Stomach smooth muscle (tissue), 2 donors: ENCODE data around the gene ARHGEF4.

ENCODE experiments used
- H3K27ac ChIP-seq: one replicate; pipeline ENCODE4 v1.7.0; 2013; ENCODE audit warnings: mild to moderate bottlenecking, low read length, inconsistent platforms
- H3K27me3 ChIP-seq, 2 donors: one replicate each; pipeline ENCODE4 v1.7.0; 2013; ENCODE audit warnings: low read length in 2 of 2; ENCODE audit not compliant: insufficient read depth in 2 of 2, control insufficient read depth in 1 of 2
- H3K36me3 ChIP-seq, 2 donors: one replicate each; pipeline ENCODE4 v1.7.0; 2013; ENCODE audit warnings: low read length in 2 of 2; ENCODE audit not compliant: control insufficient read depth in 2 of 2, insufficient read depth in 2 of 2
- H3K4me1 ChIP-seq: one replicate; pipeline ENCODE4 v1.7.0; 2013; ENCODE audit warnings: low read length; ENCODE audit not compliant: control insufficient read depth, insufficient read depth
- H3K4me3 ChIP-seq, 2 donors: one replicate each; pipeline ENCODE4 v1.7.0; 2013; ENCODE audit warnings: low read length in 2 of 2
- H3K9ac ChIP-seq, 2 donors: one replicate each; pipeline ENCODE4 v1.7.0; 2013; ENCODE audit warnings: low read length in 2 of 2, mild to moderate bottlenecking in 1 of 2
- H3K9me3 ChIP-seq, 2 donors: one replicate each; pipeline ENCODE4 v1.7.0; 2013; ENCODE audit warnings: low read length in 2 of 2; ENCODE audit not compliant: control insufficient read depth in 2 of 2
- donor health status: healthy.
- donor health status: Pancreatic carcinoma.

Gene ARHGEF4

DNA sequence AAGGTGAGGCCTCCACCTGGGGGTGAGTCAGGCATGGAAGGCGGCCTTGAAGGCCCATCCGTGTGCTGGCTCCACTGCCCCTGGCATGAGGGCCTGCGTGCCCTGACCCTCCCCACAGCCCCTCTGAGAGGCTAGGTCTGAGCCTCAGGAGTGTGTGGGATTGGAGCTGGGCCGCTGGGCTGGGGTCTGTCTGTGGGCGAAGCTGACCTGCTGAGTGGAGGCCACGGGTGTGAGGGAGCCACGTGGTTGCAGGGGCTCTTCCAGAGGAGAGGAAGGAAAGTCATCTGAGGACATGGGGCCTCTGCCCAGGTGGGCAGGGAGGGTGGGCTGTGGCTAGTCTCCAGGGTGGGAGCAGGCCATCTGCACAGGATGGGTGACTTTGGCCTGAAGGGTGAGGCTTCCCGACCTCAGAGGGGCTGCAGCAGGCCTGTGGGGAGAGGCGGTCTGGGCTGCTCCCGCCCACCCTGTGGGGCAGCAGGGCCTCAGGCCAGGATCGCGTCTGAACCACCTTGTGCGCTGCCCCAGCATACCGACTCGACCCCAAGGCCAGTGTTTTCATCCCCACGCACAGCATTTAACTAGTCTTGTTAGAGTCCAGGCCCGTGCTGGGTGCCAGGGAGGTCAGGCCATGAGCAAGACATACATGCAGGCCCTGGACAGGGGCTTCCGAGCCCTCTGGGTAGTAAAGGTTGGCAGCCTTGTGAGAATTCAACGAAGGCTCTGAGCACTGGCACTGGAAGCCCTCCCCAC is 11.2 kb downstream of the ARHGEF4 start:
- H3K36me3 ChIP-seq = no peaks in the 10 kb centered on the region
- H3K4me3 ChIP-seq = no peak overlapping the region
- no peaks in the 10 kb centered on the region for H3K27me3 ChIP-seq
- no peaks in the 10 kb centered on the region for H3K4me1 ChIP-seq
- no peak overlapping the region for H3K9ac ChIP-seq
- no peak overlapping the region for H3K27ac ChIP-seq
- no peaks in the 10 kb centered on the region for H3K9me3 ChIP-seq

GRCh38 chr2:130848526-130849210 is 12.0 kb downstream of the ARHGEF4 start:
- H3K4me3 ChIP-seq = no peak overlapping the region
- H3K27ac ChIP-seq = no peak overlapping the region
- H3K27me3 ChIP-seq = no peaks in the 10 kb centered on the region
- H3K9me3 ChIP-seq = no peaks in the 10 kb centered on the region
- H3K4me1 ChIP-seq = no peaks in the 10 kb centered on the region
- H3K36me3 ChIP-seq = no peaks in the 10 kb centered on the region
- H3K9ac ChIP-seq = no peak overlapping the region

- no peaks in the 10 kb centered on the region for H3K27me3 ChIP-seq
- H3K4me3 ChIP-seq = no peak overlapping the region
- no peaks in the 10 kb centered on the region for H3K4me1 ChIP-seq
- H3K27ac ChIP-seq = no peak overlapping the region
- H3K9me3 ChIP-seq = no peaks in the 10 kb centered on the region
- H3K9ac ChIP-seq = no peak overlapping the region
- no peaks in the 10 kb centered on the region for H3K36me3 ChIP-seq
Observed at GRCh38 chr2:130849896-130850787, 13.4 kb downstream of the ARHGEF4 start.

- no peaks in the 10 kb centered on the region for H3K27me3 ChIP-seq
- H3K4me1 ChIP-seq = no peaks in the 10 kb centered on the region
- H3K9ac ChIP-seq = no peak overlapping the region
- no peak overlapping the region for H3K4me3 ChIP-seq
- no peaks in the 10 kb centered on the region for H3K36me3 ChIP-seq
- H3K9me3 ChIP-seq = no peaks in the 10 kb centered on the region
- H3K27ac ChIP-seq = no peak overlapping the region
Observed at GRCh38 chr2:130850788-130851623, 14.3 kb downstream of the ARHGEF4 start.

GRCh38 chr2:130851624-130852382 is 15.1 kb downstream of the ARHGEF4 start:
- no peak overlapping the region for H3K27ac ChIP-seq
- H3K36me3 ChIP-seq = no peaks in the 10 kb centered on the region
- no peaks in the 10 kb centered on the region for H3K9me3 ChIP-seq
- H3K4me1 ChIP-seq = no peaks in the 10 kb centered on the region
- no peak overlapping the region for H3K9ac ChIP-seq
- H3K27me3 ChIP-seq = no peaks in the 10 kb centered on the region
- no peak overlapping the region for H3K4me3 ChIP-seq

DNA sequence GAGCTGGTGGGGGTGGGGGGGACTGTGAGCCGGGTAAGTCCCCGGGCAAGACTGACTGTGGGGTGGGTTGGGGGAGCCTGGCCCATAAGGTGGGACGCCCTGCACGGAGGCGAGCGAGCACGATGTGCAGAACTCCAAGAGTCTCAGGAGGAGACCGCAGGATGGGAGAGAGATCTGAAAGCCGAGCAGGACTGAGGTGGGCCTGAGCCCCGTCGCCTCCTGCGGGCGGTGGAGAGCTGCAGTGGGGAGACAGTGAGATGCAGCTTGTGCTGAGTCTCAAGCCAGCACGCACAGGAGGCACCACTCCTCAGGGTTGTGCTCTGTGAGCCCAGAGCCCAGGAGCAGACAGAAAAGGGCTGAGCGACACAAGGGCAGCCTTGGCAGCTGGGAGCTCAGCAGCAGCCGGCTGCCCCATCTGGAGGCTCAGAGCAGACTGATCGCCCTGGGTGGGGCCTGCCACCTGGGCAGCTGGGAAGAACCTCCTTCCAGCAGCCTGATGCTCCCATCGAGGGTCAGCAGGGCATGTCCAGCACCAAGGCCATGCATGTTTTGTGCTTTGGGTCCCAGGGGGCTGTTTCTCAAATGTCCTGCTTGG is 15.9 kb downstream of the ARHGEF4 start:
- H3K4me3 ChIP-seq = no peak overlapping the region
- H3K9ac ChIP-seq = no peak overlapping the region
- no peaks in the 10 kb centered on the region for H3K4me1 ChIP-seq
- no peaks in the 10 kb centered on the region for H3K9me3 ChIP-seq
- no peak overlapping the region for H3K27ac ChIP-seq
- H3K27me3 ChIP-seq = no peaks in the 10 kb centered on the region
- no peaks in the 10 kb centered on the region for H3K36me3 ChIP-seq

DNA sequence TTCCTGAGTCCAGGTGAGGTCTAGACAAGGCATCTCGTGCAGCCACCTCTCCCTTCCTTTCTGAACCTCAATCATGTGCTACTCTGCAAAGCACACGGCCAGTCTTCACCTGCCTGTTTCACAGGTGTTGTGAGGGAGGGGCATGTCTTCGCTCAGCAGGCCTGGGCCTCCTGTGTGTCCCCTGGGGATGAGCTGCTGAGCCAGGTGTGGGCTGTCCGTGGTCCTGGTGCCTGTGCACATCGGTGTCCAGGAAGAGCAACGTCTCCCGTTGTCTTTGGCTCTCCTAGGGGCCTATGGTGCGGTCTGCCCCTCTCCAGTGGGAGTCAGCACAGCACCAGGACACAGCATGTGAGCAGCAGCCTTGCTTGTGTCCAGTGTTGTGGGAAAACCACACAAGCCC is 16.7 kb downstream of the ARHGEF4 start:
- no peaks in the 10 kb centered on the region for H3K4me1 ChIP-seq
- H3K27ac ChIP-seq = no peak overlapping the region
- H3K9ac ChIP-seq = no peak overlapping the region
- no peak overlapping the region for H3K4me3 ChIP-seq
- H3K27me3 ChIP-seq = no peaks in the 10 kb centered on the region
- no peaks in the 10 kb centered on the region for H3K9me3 ChIP-seq
- H3K36me3 ChIP-seq = no peaks in the 10 kb centered on the region

GRCh38 chr2:130854301-130854700 is 17.6 kb downstream of the ARHGEF4 start:
- no peak overlapping the region for H3K4me3 ChIP-seq
- H3K27ac ChIP-seq = no peak overlapping the region
- H3K36me3 ChIP-seq = no peaks in the 10 kb centered on the region
- no peaks in the 10 kb centered on the region for H3K4me1 ChIP-seq
- no peaks in the 10 kb centered on the region for H3K9me3 ChIP-seq
- no peak overlapping the region for H3K9ac ChIP-seq
- H3K27me3 ChIP-seq = no peaks in the 10 kb centered on the region

DNA sequence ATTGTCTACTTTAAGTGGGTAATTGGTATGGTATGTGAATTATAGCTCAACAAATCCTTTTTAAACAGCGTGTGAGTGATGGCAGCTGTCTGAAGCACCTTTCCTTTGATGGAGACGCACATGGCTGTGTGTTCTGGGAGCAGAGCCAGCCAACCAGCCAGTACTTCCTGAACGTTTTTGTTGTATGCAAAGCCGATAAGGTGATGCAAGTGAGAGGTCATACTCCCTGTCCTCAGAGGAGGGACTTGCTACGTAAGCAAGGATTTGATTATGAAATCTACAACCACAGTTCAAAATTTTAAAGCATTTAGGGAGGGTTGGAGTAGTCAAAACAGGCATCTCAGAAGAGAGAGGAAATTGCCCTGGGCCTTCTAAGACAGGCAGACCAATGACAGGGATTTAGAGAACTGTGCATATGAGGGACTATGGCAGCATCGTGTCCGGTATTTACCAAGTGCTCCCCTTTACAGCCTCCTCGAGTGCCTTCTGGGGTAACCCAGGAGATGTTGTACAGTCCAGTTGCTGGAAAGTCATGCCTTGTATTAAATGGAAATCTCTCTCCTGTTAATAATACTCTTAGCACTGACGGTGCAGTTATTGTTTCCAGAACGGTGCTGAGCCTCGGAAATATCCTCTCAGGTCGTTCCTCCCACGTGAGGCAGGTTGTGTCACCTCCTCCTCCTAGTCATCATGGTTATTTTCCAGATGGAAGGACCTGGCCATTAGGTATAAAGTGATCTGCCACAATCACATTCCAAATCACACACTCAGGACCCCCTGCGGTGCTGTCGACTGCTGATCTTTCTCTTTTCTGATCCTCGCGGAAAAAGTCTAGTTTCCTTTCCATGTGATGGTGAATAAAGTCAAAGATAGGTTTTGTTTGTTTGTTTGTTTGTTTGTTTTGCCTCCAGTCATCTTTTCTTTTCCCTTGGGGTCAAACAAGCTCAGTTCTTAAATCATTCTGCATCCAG is 28.4 kb downstream of the ARHGEF4 start:
- Histone ChIP-seq H3K9ac (no peak overlapping the region), H3K27ac (no peak overlapping the region), H3K9me3 (no peaks in the 10 kb centered on the region), H3K4me1 (peaks cover 3% of the 10 kb centered on the region), H3K36me3 (no peaks in the 10 kb centered on the region), H3K4me3 (no peak overlapping the region), H3K27me3 (no peaks in the 10 kb centered on the region)
